ENCODE results near the gene SPINT1.

Gene SPINT1

GRCh38 chr15:40875991-40876730, 32.3 kb downstream of the SPINT1 start:
- peaks cover 5% of the 10 kb centered on the region in 2 donors for H3K4me1 Mint-ChIP-seq (ENCODE audit: low read depth in 2 of 2)
- ATAC-seq (replicated peaks), result no peak
- H3K36me3 Mint-ChIP-seq (ENCODE audit: insufficient read depth), result no peaks in the 10 kb centered on the region
- H3K4me3 Mint-ChIP-seq, result no peak overlapping the region
- no peak for DNase-seq
- no peaks in the 10 kb centered on the region for H3K9me3 Mint-ChIP-seq
- H3K27ac Mint-ChIP-seq, result no peak overlapping the region
- peaks cover 0 to 25% of the 10 kb centered on the region in 2 donors for H3K27me3 Mint-ChIP-seq

GRCh38 chr15:40877694-40878093, 33.8 kb downstream of the SPINT1 start:
- no peaks in the 10 kb centered on the region for H3K36me3 Mint-ChIP-seq (ENCODE audit: insufficient read depth)
- H3K27me3 Mint-ChIP-seq, result peaks cover 0 to 19% of the 10 kb centered on the region in 2 donors
- no peak for DNase-seq
- no peak for ATAC-seq (replicated peaks)
- H3K27ac Mint-ChIP-seq, result no peak overlapping the region
- H3K4me1 Mint-ChIP-seq (ENCODE audit: low read depth in 2 of 2), result peaks cover 5% of the 10 kb centered on the region in 2 donors
- H3K9me3 Mint-ChIP-seq, result no peaks in the 10 kb centered on the region
- H3K4me3 Mint-ChIP-seq, result no peak overlapping the region

- H3K4me3 Mint-ChIP-seq, result no peak overlapping the region
- no peak for DNase-seq
These were observed 34.9 kb downstream of the SPINT1 start for GRCh38 chr15:40878785-40879184.

GRCh38 chr15:40879609-40880008, 35.8 kb downstream of the SPINT1 start:
- ATAC-seq (replicated peaks) (no peak), DNase-seq (no peak)
- no peak overlapping the region for H3K27ac Mint-ChIP-seq
- no peak overlapping the region for H3K4me3 Mint-ChIP-seq
- H3K9me3 Mint-ChIP-seq, result no peaks in the 10 kb centered on the region
- peaks cover under 1 to 6% of the 10 kb centered on the region in 2 donors for H3K4me1 Mint-ChIP-seq (ENCODE audit: low read depth in 2 of 2)
- H3K36me3 Mint-ChIP-seq (ENCODE audit: insufficient read depth), result no peaks in the 10 kb centered on the region
- H3K27me3 Mint-ChIP-seq, result peaks cover 0 to under 1% of the 10 kb centered on the region in 2 donors

More at GRCh38 chr15:40878785-40879184, 34.9 kb downstream of the SPINT1 start:
- no peaks in the 10 kb centered on the region for H3K9me3 Mint-ChIP-seq
- peaks cover 3 to 5% of the 10 kb centered on the region in 2 donors for H3K4me1 Mint-ChIP-seq (ENCODE audit: low read depth in 2 of 2)
- no peaks in the 10 kb centered on the region for H3K36me3 Mint-ChIP-seq (ENCODE audit: insufficient read depth)
- H3K27me3 Mint-ChIP-seq, result peaks cover 0 to 9% of the 10 kb centered on the region in 2 donors
- H3K27ac Mint-ChIP-seq, result no peak overlapping the region
- peak; percentile 65 for ATAC-seq (replicated peaks)

- H3K27ac Mint-ChIP-seq, result no peak overlapping the region
- no peak for ATAC-seq (replicated peaks)
- DNase-seq, result no peak
- H3K36me3 Mint-ChIP-seq (ENCODE audit: insufficient read depth), result no peaks in the 10 kb centered on the region
- no peaks in the 10 kb centered on the region for H3K27me3 Mint-ChIP-seq
- H3K4me1 Mint-ChIP-seq (ENCODE audit: low read depth in 2 of 2), result peaks cover 7 to 14% of the 10 kb centered on the region in 2 donors
- no peaks in the 10 kb centered on the region for H3K9me3 Mint-ChIP-seq
- no peak overlapping the region for H3K4me3 Mint-ChIP-seq
These were observed 37.5 kb downstream of the SPINT1 start for GRCh38 chr15:40881351-40881750.

- H3K9me3 Mint-ChIP-seq, result no peaks in the 10 kb centered on the region
- H3K27ac Mint-ChIP-seq, result peak overlapping the region in 1 of 2 donors; percentile 39
- DNase-seq, result no peak
- H3K4me1 Mint-ChIP-seq (ENCODE audit: low read depth in 2 of 2), result peaks cover 7 to 17% of the 10 kb centered on the region in 2 donors
- no peaks in the 10 kb centered on the region for H3K27me3 Mint-ChIP-seq
- no peak for ATAC-seq (replicated peaks)
- no peak overlapping the region for H3K4me3 Mint-ChIP-seq
- no peaks in the 10 kb centered on the region for H3K36me3 Mint-ChIP-seq (ENCODE audit: insufficient read depth)
These were observed 42.7 kb downstream of the SPINT1 start for GRCh38 chr15:40886586-40886985.

- peaks cover 8% of the 10 kb centered on the region for H3K36me3 Mint-ChIP-seq (ENCODE audit: insufficient read depth)
- H3K4me1 Mint-ChIP-seq (ENCODE audit: low read depth in 2 of 2), result peaks cover 13 to 34% of the 10 kb centered on the region in 2 donors
- no peaks in the 10 kb centered on the region for H3K9me3 Mint-ChIP-seq
- no peaks in the 10 kb centered on the region for H3K27me3 Mint-ChIP-seq
- H3K27ac Mint-ChIP-seq, result no peak overlapping the region
- no peak overlapping the region for H3K4me3 Mint-ChIP-seq
- no peak for DNase-seq
- no peak for ATAC-seq (replicated peaks)
These were observed 45.3 kb downstream of the SPINT1 start for GRCh38 chr15:40889112-40889511.

- Mint-ChIP-seq H3K4me1 (ENCODE audit: low read depth in 2 of 2) (peaks cover 21 to 39% of the 10 kb centered on the region in 2 donors), H3K9me3 (no peaks in the 10 kb centered on the region), H3K4me3 (no peak overlapping the region), H3K36me3 (ENCODE audit: insufficient read depth) (peaks cover 19% of the 10 kb centered on the region), H3K27me3 (no peaks in the 10 kb centered on the region), H3K27ac (peak overlapping the region in 1 of 2 donors; percentile 33)
- ATAC-seq (replicated peaks), result no peak
- DNase-seq, result no peak
These were observed 47.3 kb downstream of the SPINT1 start for GRCh38 chr15:40891138-40891537.

- ATAC-seq (replicated peaks) (no peak), DNase-seq (peak; percentile 20 to 35 (median 28))
- Mint-ChIP-seq H3K27me3 (no peaks in the 10 kb centered on the region), H3K27ac (peak overlapping the region; percentile 20 to 33), H3K36me3 (ENCODE audit: insufficient read depth) (peaks cover 27% of the 10 kb centered on the region), H3K4me1 (ENCODE audit: low read depth in 2 of 2) (peaks cover 24 to 36% of the 10 kb centered on the region in 2 donors), H3K9me3 (no peaks in the 10 kb centered on the region), H3K4me3 (peak overlapping the region in 1 of 2 donors; percentile 18)
These were observed 48.1 kb downstream of the SPINT1 start for GRCh38 chr15:40891810-40892446.

- ATAC-seq (replicated peaks) (no peak), DNase-seq (no peak)
- H3K4me1 Mint-ChIP-seq (ENCODE audit: low read depth in 2 of 2), result peaks cover 28 to 37% of the 10 kb centered on the region in 2 donors
- H3K4me3 Mint-ChIP-seq, result peak overlapping the region in 1 of 2 donors; percentile 99
- peaks cover 33% of the 10 kb centered on the region for H3K36me3 Mint-ChIP-seq (ENCODE audit: insufficient read depth)
- H3K27me3 Mint-ChIP-seq, result no peaks in the 10 kb centered on the region
- peak overlapping the region in 1 of 2 donors; percentile 20 for H3K27ac Mint-ChIP-seq
- no peaks in the 10 kb centered on the region for H3K9me3 Mint-ChIP-seq
These were observed 48.7 kb downstream of the SPINT1 start for GRCh38 chr15:40892447-40893012.

GRCh38 chr15:40893019-40893670, 49.3 kb downstream of the SPINT1 start:
- ATAC-seq (replicated peaks), result peak; percentile 30
- peak overlapping the region in 1 of 2 donors; percentile 99 for H3K27ac Mint-ChIP-seq
- peak in 2 of 3 experiments; percentile 23 to 26 for DNase-seq
- peaks cover 34 to 37% of the 10 kb centered on the region in 2 donors for H3K4me1 Mint-ChIP-seq (ENCODE audit: low read depth in 2 of 2)
- H3K9me3 Mint-ChIP-seq, result no peaks in the 10 kb centered on the region
- peak overlapping the region; percentile 99 for H3K4me3 Mint-ChIP-seq
- peaks cover 39% of the 10 kb centered on the region for H3K36me3 Mint-ChIP-seq (ENCODE audit: insufficient read depth)
- no peaks in the 10 kb centered on the region for H3K27me3 Mint-ChIP-seq

- DNase-seq (peak; percentile 99 to 100 (median 99)), ATAC-seq (replicated peaks) (peak; percentile 94)
- Mint-ChIP-seq H3K9me3 (no peaks in the 10 kb centered on the region), H3K4me3 (peak within 1 kb of the TSS; percentile 99), H3K4me1 (ENCODE audit: low read depth in 2 of 2) (peaks cover 34 to 38% of the 10 kb centered on the region in 2 donors), H3K27ac (peak within 1 kb of the TSS; percentile 98 to 99), H3K36me3 (ENCODE audit: insufficient read depth) (peaks cover 46% of the 10 kb centered on the region), H3K27me3 (no peaks in the 10 kb centered on the region)
These were observed 50.2 kb downstream of the SPINT1 start, which contains the start of gene VPS18 for GRCh38 chr15:40893733-40894680. VPS18 (plus strand) TSS chr15:40894450; CDS start chr15:40894769, 319 bp downstream.
